Breast epithelium (tissue), 3 donors: ENCODE results near the gene LTB4R2.

ENCODE experiments used
- POLR2A ChIP-seq: fragments of 450-650 bp; IDR thresholded peaks from one replicate; pipeline ENCODE4 v1.6.1; 2016; ENCODE audit warnings: antibody characterized with exemption, mild to moderate bottlenecking, moderate library complexity
- POLR2AphosphoS5 ChIP-seq, 3 donors: sonication (generic); formaldehyde crosslinking; IDR thresholded peaks; one replicate each; pipeline ENCODE4 v1.6.1; 2017; ENCODE audit warnings: antibody characterized with exemption in 3 of 3
- TF ChIP-seq, protein P1 (sequence below), 3 donors: fragments of 450-650 bp; IDR thresholded peaks; one replicate each; pipeline ENCODE4 v1.5.1; 2016 to 2017; ENCODE audit warnings: antibody characterized with exemption in 3 of 3, mild to moderate bottlenecking in 3 of 3, moderate library complexity in 3 of 3

GRCh38 chr14:24356208-24356607 lies 46.3 kb downstream of the LTB4R2 start:
- TF ChIP-seq, protein P1, sequence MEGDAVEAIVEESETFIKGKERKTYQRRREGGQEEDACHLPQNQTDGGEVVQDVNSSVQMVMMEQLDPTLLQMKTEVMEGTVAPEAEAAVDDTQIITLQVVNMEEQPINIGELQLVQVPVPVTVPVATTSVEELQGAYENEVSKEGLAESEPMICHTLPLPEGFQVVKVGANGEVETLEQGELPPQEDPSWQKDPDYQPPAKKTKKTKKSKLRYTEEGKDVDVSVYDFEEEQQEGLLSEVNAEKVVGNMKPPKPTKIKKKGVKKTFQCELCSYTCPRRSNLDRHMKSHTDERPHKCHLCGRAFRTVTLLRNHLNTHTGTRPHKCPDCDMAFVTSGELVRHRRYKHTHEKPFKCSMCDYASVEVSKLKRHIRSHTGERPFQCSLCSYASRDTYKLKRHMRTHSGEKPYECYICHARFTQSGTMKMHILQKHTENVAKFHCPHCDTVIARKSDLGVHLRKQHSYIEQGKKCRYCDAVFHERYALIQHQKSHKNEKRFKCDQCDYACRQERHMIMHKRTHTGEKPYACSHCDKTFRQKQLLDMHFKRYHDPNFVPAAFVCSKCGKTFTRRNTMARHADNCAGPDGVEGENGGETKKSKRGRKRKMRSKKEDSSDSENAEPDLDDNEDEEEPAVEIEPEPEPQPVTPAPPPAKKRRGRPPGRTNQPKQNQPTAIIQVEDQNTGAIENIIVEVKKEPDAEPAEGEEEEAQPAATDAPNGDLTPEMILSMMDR (IDR thresholded peaks at IDR 0.05), result no peak
- TF ChIP-seq POLR2A, result no peak
- no peak for TF ChIP-seq POLR2AphosphoS5 (IDR thresholded peaks at IDR 0.05)
